HEK293 (cell line): ENCODE measurements around the gene GABBR2.

Source experiments
- CTCF ChIA-PET: fragments of 350-600 bp; formaldehyde crosslinking; extraction: SDS; loops from one replicate; lab custom pipeline; 2021; ENCODE audit warnings: antibody characterized with exemption; lab: Yijun Ruan, JAX
- POLR2A ChIA-PET: fragments of 300-600 bp; formaldehyde crosslinking; extraction: SDS; loops from one replicate; lab custom pipeline; 2020; ENCODE audit warnings: antibody characterized with exemption, inconsistent platforms; lab: Yijun Ruan, JAX
- H3K27ac ChIP-seq: fragments of 200-500 bp; sonication (Bioruptor generic); 2 replicates; pipeline ENCODE4 v1.5.1; 2014; ENCODE audit warnings: low read depth, low read length, control low read depth, inconsistent platforms; ENCODE audit errors: extremely low read depth
- H3K36me3 ChIP-seq, 2 experiments: fragments of 200-500 bp in 1 of 2; sonication (Bioruptor generic) in 1 of 2; 1 replicate in 1 of 2; 2 replicates in 1 of 2; pipeline ENCODE4 v1.5.1; 2014 to 2017; ENCODE audit warnings: inconsistent platforms in 2 of 2, low read length in 2 of 2; ENCODE audit not compliant: control insufficient read depth in 2 of 2, insufficient read depth in 1 of 2
- H3K4me1 ChIP-seq: fragments of 200-500 bp; sonication (Bioruptor generic); 2 replicates; pipeline ENCODE4 v1.5.1; 2014; ENCODE audit warnings: mild to moderate bottlenecking, low read length, inconsistent platforms; ENCODE audit not compliant: control insufficient read depth, insufficient read depth
- H3K4me3 ChIP-seq: 2 replicates; pipeline ENCODE4 v1.5.1; 2011; ENCODE audit warnings: low read depth, mild to moderate bottlenecking, control low read depth, low read length, moderate library complexity
- H3K9me3 ChIP-seq: fragments of 200-500 bp; sonication (Bioruptor generic); 2 replicates; pipeline ENCODE4 v1.5.1; 2014; ENCODE audit warnings: low read depth, low read length, inconsistent platforms; ENCODE audit not compliant: control insufficient read depth, insufficient read depth
- GLIS2 ChIP-seq: fragments of 450-650 bp; formaldehyde crosslinking; IDR thresholded peaks from 2 replicates; pipeline ENCODE4 v1.5.1; 2016; ENCODE audit warnings: missing biosample characterization, missing genetic modification characterization
- HOXC10 ChIP-seq: sonication (generic); formaldehyde crosslinking; IDR thresholded peaks from 2 replicates; pipeline ENCODE4 v1.8.1; 2023; ENCODE audit warnings: mild to moderate bottlenecking, missing genetic modification reagents
- KLF7 ChIP-seq: fragments of 450-650 bp; formaldehyde crosslinking; IDR thresholded peaks from 2 replicates; pipeline ENCODE4 v1.5.1; 2016; ENCODE audit warnings: missing biosample characterization, missing genetic modification characterization, borderline replicate concordance
- TSHZ1 ChIP-seq: fragments of 450-650 bp; formaldehyde crosslinking; IDR thresholded peaks from 2 replicates; pipeline ENCODE4 v1.5.1; 2016; ENCODE audit warnings: missing biosample characterization, missing genetic modification characterization, borderline replicate concordance
- ZBTB11 ChIP-seq: fragments of 450-650 bp; formaldehyde crosslinking; conservative IDR thresholded peaks from 2 replicates; pipeline ENCODE4 v1.5.1; 2016; ENCODE audit warnings: low read depth, missing biosample characterization, missing genetic modification characterization
- ZNF10 ChIP-seq: fragments of 450-650 bp; formaldehyde crosslinking; IDR thresholded peaks from 2 replicates; pipeline ENCODE4 v1.5.1; 2017; ENCODE audit warnings: missing biosample characterization, missing genetic modification characterization
- ZNF155 ChIP-seq: fragments of 450-650 bp; formaldehyde crosslinking; IDR thresholded peaks from 2 replicates; pipeline ENCODE4 v1.5.1; 2016; ENCODE audit warnings: missing biosample characterization, missing genetic modification characterization
- ZNF23 ChIP-seq: fragments of 450-650 bp; formaldehyde crosslinking; IDR thresholded peaks from 2 replicates; pipeline ENCODE4 v1.5.1; 2016; ENCODE audit warnings: missing biosample characterization, missing genetic modification characterization, borderline replicate concordance
- ZNF26 ChIP-seq: fragments of 450-650 bp; formaldehyde crosslinking; IDR thresholded peaks from 2 replicates; pipeline ENCODE4 v1.5.1; 2016; ENCODE audit warnings: missing biosample characterization, missing genetic modification characterization
- ZNF292 ChIP-seq: fragments of 450-650 bp; formaldehyde crosslinking; IDR thresholded peaks from 2 replicates; pipeline ENCODE4 v1.5.1; 2016; ENCODE audit warnings: low read depth, missing biosample characterization, missing genetic modification characterization, borderline replicate concordance
- ZNF354C ChIP-seq: fragments of 450-650 bp; formaldehyde crosslinking; IDR thresholded peaks from 2 replicates; pipeline ENCODE4 v1.5.1; 2016; ENCODE audit warnings: missing biosample characterization, missing genetic modification characterization, low read depth, borderline replicate concordance
- ZNF48 ChIP-seq: fragments of 450-650 bp; formaldehyde crosslinking; IDR thresholded peaks from 2 replicates; pipeline ENCODE4 v1.5.1; 2016; ENCODE audit warnings: missing biosample characterization, missing genetic modification characterization
- ZNF560 ChIP-seq: fragments of 450-650 bp; formaldehyde crosslinking; IDR thresholded peaks from 2 replicates; pipeline ENCODE4 v1.5.1; 2017; ENCODE audit warnings: missing biosample characterization, missing genetic modification characterization, borderline replicate concordance
- ZNF677 ChIP-seq: fragments of 450-650 bp; IDR thresholded peaks from 2 replicates; pipeline ENCODE4 v1.5.0; 2018; ENCODE audit warnings: missing biosample characterization, mild to moderate bottlenecking, missing genetic modification characterization, moderate library complexity
- ZNF747 ChIP-seq: fragments of 450-650 bp; formaldehyde crosslinking; IDR thresholded peaks from 2 replicates; pipeline ENCODE4 v1.5.1; 2016; ENCODE audit warnings: missing biosample characterization, missing genetic modification characterization
- ZNF837 ChIP-seq: fragments of 450-650 bp; formaldehyde crosslinking; IDR thresholded peaks from 2 replicates; pipeline ENCODE4 v1.5.1; 2016; ENCODE audit warnings: missing biosample characterization, missing genetic modification characterization

GABBR2 gene

GRCh38 chr9:98444601-98445000, 264.1 kb downstream of the GABBR2 start:
- CTCF ChIA-PET, result interaction anchor here (0.9 kb wide), 1 partner anchor 11 kb away, joined by 4 read pairs; no protein-coding TSS in a partner anchor
- POLR2A ChIA-PET, result no interaction called here
- H3K4me3 ChIP-seq, result no peak overlapping the region
- no peak for TF ChIP-seq ZNF560
- no peak for TF ChIP-seq HOXC10
- no peak for TF ChIP-seq ZNF747 (tag by site-specific recombination)
- no peak for TF ChIP-seq TSHZ1 (tag by site-specific recombination)
- TF ChIP-seq ZNF155 (tag by site-specific recombination), result no peak
- no peak for TF ChIP-seq ZNF10 (tag by site-specific recombination)
- TF ChIP-seq ZNF837 (tag by site-specific recombination), result no peak
- no peaks in the 10 kb centered on the region for H3K4me1 ChIP-seq
- H3K27ac ChIP-seq, result no peak overlapping the region
- no peaks in the 10 kb centered on the region for H3K9me3 ChIP-seq
- H3K36me3 ChIP-seq, result no peaks in the 10 kb centered on the region

- H3K4me1 ChIP-seq, result no peaks in the 10 kb centered on the region
- ChIA-PET POLR2A (no interaction called here), CTCF (interaction anchor here (1.0 kb wide), 1 partner anchor 34 kb away, joined by 6 read pairs; no protein-coding TSS in a partner anchor)
- no peaks in the 10 kb centered on the region for H3K36me3 ChIP-seq
- H3K27ac ChIP-seq, result no peak overlapping the region
- no peak overlapping the region for H3K4me3 ChIP-seq
- TF ChIP-seq ZNF23 (tag by site-specific recombination) (no peak), ZNF48 (tag by site-specific recombination) (no peak), ZBTB11 (tag by site-specific recombination) (no peak), ZNF26 (tag by site-specific recombination) (no peak), GLIS2 (tag by site-specific recombination) (no peak), ZNF677 (tag by site-specific recombination) (no peak), KLF7 (tag by site-specific recombination) (no peak), ZNF292 (tag by site-specific recombination) (no peak), ZNF354C (no peak)
- H3K9me3 ChIP-seq, result no peaks in the 10 kb centered on the region
These were observed 266.2 kb downstream of the GABBR2 start for GRCh38 chr9:98442541-98442940.
